Loucy (cell line): ENCODE data around the gene ORMDL2.

ENCODE experiments used
- H2AFZ ChIP-seq: fragments of 200-600 bp; sonication (generic); 2 replicates; pipeline ENCODE4 v1.6.0; 2016; ENCODE audit warnings: antibody characterized with exemption, mild to moderate bottlenecking, low read length, moderate library complexity
- H3F3A ChIP-seq: fragments of 200-600 bp; 2 replicates; pipeline ENCODE4 v1.6.0; 2016; ENCODE audit warnings: antibody characterized with exemption, low read depth, mild to moderate bottlenecking
- H3K27me3 ChIP-seq: fragments of 200-600 bp; sonication (generic); 2 replicates; pipeline ENCODE4 v1.6.1; 2014; ENCODE audit warnings: low read length, mild to moderate bottlenecking; ENCODE audit not compliant: insufficient read depth, poor library complexity, severe bottlenecking
- H3K36me3 ChIP-seq: fragments of 200-600 bp; sonication (generic); 2 replicates; pipeline ENCODE4 v1.6.1; 2016; ENCODE audit warnings: low read length; ENCODE audit not compliant: insufficient read depth
- H3K4me1 ChIP-seq: fragments of 200-600 bp; sonication (generic); 2 replicates; pipeline ENCODE4 v1.5.1; 2014; ENCODE audit warnings: low read length, mild to moderate bottlenecking; ENCODE audit not compliant: insufficient read depth, poor library complexity, severe bottlenecking
- H3K4me2 ChIP-seq: fragments of 200-600 bp; sonication (generic); 2 replicates; pipeline ENCODE4 v1.6.0; 2014; ENCODE audit warnings: antibody characterized with exemption, low read length, low read depth, mild to moderate bottlenecking; ENCODE audit not compliant: poor library complexity, severe bottlenecking
- H3K4me3 ChIP-seq: fragments of 200-600 bp; sonication (generic); 2 replicates; pipeline ENCODE4 v1.5.1; 2014; ENCODE audit warnings: low read length, mild to moderate bottlenecking, mixed read lengths; ENCODE audit not compliant: poor library complexity, severe bottlenecking
- H3K79me2 ChIP-seq: fragments of 200-600 bp; sonication (generic); 2 replicates; pipeline ENCODE4 v1.6.1; 2014; ENCODE audit warnings: low read length; ENCODE audit not compliant: insufficient read depth
- H3K9ac ChIP-seq: fragments of 200-600 bp; sonication (generic); 2 replicates; pipeline ENCODE4 v1.6.0; 2014; ENCODE audit warnings: mild to moderate bottlenecking, low read depth, low read length, moderate library complexity; ENCODE audit not compliant: poor library complexity, severe bottlenecking
- H3K9me2 ChIP-seq: fragments of 200-600 bp; sonication (generic); replicated peaks from 2 replicates; pipeline ENCODE4 v1.6.1; 2016; ENCODE audit warnings: low read depth, low read length, mixed read lengths
- H3K9me3 ChIP-seq: fragments of 200-600 bp; sonication (generic); 2 replicates; pipeline ENCODE4 v1.6.1; 2014; ENCODE audit warnings: mild to moderate bottlenecking, antibody characterized with exemption, low read length, low read depth; ENCODE audit not compliant: insufficient read depth
- H4K20me1 ChIP-seq: fragments of 200-600 bp; sonication (generic); 2 replicates; pipeline ENCODE4 v1.6.0; 2014; ENCODE audit warnings: antibody characterized with exemption, low read length, mild to moderate bottlenecking; ENCODE audit not compliant: insufficient read depth, poor library complexity, severe bottlenecking
- CTCF ChIP-seq: fragments of 200-600 bp; sonication (generic); conservative IDR thresholded peaks from 2 replicates; pipeline ENCODE4 v1.5.1; 2014; ENCODE audit warnings: mild to moderate bottlenecking, antibody characterized with exemption, low read length
- EZH2phosphoT487 ChIP-seq: fragments of 200-600 bp; IDR thresholded peaks from 2 replicates; pipeline ENCODE4 v1.6.1; 2018; ENCODE audit warnings: antibody characterized with exemption, mild to moderate bottlenecking, moderate library complexity, borderline replicate concordance

ORMDL2 gene

GRCh38 chr12:55844961-55845360 is 27.1 kb downstream of the ORMDL2 start:
- Histone ChIP-seq H3K9ac (no peak overlapping the region), H3K4me2 (no peak overlapping the region)
- TF ChIP-seq EZH2phosphoT487 (no peak), CTCF (no peak)

GRCh38 chr12:55845361-55845760 is 27.5 kb downstream of the ORMDL2 start:
- Histone ChIP-seq H3K9me2 (no peaks in the 10 kb centered on the region), H4K20me1 (no peaks in the 10 kb centered on the region), H3K9ac (no peak overlapping the region), H3K79me2 (no peaks in the 10 kb centered on the region), H3K36me3 (no peaks in the 10 kb centered on the region), H3K4me2 (no peak overlapping the region), H3K4me3 (no peak overlapping the region), H2AFZ (no peak overlapping the region), H3F3A (no peaks in the 10 kb centered on the region), H3K27me3 (no peaks in the 10 kb centered on the region), H3K9me3 (no peaks in the 10 kb centered on the region), H3K4me1 (no peaks in the 10 kb centered on the region)
- no peak for TF ChIP-seq CTCF
- no peak for TF ChIP-seq EZH2phosphoT487

More at GRCh38 chr12:55844961-55845360, 27.1 kb downstream of the ORMDL2 start:
- no peaks in the 10 kb centered on the region for H3K27me3 ChIP-seq
- H3K36me3 ChIP-seq, result no peaks in the 10 kb centered on the region
- no peaks in the 10 kb centered on the region for H3K4me1 ChIP-seq
- no peaks in the 10 kb centered on the region for H3K9me3 ChIP-seq
- no peaks in the 10 kb centered on the region for H3K79me2 ChIP-seq
- H4K20me1 ChIP-seq, result no peaks in the 10 kb centered on the region
- no peak overlapping the region for H2AFZ ChIP-seq
- no peaks in the 10 kb centered on the region for H3F3A ChIP-seq
- no peaks in the 10 kb centered on the region for H3K9me2 ChIP-seq
- no peak overlapping the region for H3K4me3 ChIP-seq

GRCh38 chr12:55845785-55846496 is 28.1 kb downstream of the ORMDL2 start:
- H3F3A ChIP-seq, result no peaks in the 10 kb centered on the region
- H2AFZ ChIP-seq, result no peak overlapping the region
- no peak overlapping the region for H3K4me3 ChIP-seq
- no peaks in the 10 kb centered on the region for H3K27me3 ChIP-seq
- no peaks in the 10 kb centered on the region for H3K9me2 ChIP-seq
- H3K36me3 ChIP-seq, result no peaks in the 10 kb centered on the region
- no peak overlapping the region for H3K9ac ChIP-seq
- H3K79me2 ChIP-seq, result no peaks in the 10 kb centered on the region
- TF ChIP-seq CTCF, result no peak
- no peak for TF ChIP-seq EZH2phosphoT487
- H4K20me1 ChIP-seq, result no peaks in the 10 kb centered on the region
- H3K9me3 ChIP-seq, result no peaks in the 10 kb centered on the region
- H3K4me1 ChIP-seq, result no peaks in the 10 kb centered on the region
- no peak overlapping the region for H3K4me2 ChIP-seq
